T-helper 22 cell (primary cell): ENCODE data around the gene KRT9.
"Not testable (repeated sequence)": the region's sequence is repeated elsewhere in the genome, so short reads cannot be mapped to it uniquely, and the experiment has no call there.

Experiments
- DNase-seq: peaks from one replicate; pipeline ENCODE4 v3.0.0-alpha.2; 2020; ENCODE audit warnings: low read depth

The KRT9 gene

DNA sequence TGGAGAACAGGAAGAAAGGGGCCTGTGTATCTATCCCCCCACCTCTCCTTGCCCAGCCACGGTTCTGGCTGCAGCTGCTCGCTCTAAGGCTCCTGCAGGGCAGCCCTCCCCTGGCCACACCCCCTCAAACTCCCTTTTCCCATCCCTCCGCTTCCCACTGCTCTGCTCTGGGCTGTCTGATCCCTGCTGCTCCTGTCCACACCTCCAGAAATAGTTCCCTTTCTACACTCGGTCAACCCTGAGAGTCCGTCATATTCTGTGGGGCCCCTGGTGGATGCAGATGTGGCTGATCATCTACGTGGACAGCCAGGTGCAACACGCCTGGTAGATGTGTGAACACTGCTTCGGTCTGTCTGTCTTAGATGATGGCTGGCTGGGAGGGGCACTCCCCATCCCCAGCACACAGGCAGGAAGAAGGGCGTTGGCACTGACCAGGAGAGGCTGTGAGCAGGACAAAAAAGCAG, 24.4 kb downstream of the KRT9 start:
- no peak for DNase-seq

DNA sequence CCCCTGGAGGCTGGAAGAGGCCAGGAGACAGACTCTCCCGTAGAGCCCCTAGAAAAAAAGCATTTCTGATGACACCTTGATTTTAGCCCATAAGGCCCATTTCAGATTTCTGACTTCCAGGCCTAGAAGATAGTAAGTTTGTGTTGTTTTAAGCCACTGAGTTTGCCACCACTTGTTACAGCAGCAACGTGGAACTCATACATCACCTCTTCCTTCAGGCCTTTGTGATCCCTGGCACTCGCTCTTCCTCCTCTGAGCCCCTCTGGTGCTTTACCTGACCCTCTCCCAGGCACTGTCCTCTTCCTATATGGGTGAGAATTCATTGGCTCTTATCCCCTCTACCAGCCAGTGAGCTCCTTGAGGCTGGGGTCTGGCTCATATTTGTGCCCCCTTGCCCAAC, 25.0 kb downstream of the KRT9 start:
- no peak for DNase-seq

DNA sequence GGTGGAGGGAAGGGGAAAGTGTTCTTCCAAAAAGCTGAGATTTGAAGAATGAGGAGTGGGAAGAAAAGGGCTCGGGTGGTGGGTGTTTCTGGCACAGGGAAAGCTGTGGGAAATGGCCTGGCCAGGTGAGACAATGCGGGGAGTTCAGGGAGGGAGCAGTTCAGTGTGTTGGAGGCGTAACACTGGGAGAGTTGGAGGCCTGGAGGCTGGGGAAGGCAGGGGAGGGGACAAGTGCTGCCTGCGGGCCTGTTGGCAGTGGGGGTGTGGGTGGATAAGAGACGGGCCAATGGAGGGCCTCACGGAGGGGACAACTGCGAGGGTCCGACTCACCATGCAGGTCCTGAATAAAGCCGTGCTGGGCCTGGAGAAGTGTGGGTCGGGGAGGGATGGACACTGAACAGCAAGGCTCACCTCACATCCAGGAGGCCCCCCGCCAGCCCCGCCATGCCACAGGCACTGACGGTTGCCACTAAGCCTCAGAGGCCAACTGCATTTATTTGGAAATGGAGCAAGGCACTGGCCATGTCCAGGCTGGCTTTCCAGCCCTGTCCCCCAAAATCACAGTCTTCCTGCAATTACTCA, 25.9 kb downstream of the KRT9 start:
- DNase-seq, result no peak

DNA sequence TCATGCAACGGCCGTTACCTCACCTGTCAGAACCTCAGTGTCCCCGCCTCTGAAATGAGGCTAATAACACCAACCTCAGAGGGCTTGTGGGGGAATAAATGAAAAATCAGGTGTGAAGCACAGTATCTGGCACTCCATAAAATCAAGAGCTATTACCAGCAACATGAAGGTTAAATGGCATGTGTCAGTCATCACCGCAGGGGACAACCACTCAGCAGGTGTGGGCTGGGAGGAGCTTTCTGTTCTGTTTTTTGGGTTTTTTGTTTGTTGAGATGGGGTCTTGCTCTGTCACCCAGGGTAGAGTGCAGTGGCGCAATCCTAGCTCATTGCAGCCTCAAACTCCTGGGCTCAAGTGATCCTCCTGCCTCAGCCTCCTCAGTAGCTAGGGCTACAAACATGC, 26.9 kb downstream of the KRT9 start:
- DNase-seq, result no peak

DNA sequence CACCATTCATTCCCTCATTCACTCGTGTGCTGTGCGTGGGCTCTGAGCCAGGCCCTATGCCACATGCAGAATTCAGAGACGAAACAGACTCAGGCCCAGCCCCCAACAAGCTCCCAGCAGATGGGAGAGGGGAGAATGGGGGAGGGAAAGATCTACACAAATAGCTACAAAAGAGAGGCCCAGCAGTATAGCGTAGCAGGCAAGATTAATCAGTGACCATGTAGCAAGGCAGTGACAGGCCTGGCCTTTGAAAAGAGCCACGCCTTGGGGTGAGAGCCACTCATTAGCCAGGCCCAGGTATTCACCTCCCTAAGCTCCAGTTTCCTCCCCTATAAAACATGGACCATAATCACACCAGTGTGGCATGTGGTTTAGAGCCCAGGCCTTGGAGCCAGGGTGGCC, 27.4 kb downstream of the KRT9 start:
- DNase-seq, result no peak

DNA sequence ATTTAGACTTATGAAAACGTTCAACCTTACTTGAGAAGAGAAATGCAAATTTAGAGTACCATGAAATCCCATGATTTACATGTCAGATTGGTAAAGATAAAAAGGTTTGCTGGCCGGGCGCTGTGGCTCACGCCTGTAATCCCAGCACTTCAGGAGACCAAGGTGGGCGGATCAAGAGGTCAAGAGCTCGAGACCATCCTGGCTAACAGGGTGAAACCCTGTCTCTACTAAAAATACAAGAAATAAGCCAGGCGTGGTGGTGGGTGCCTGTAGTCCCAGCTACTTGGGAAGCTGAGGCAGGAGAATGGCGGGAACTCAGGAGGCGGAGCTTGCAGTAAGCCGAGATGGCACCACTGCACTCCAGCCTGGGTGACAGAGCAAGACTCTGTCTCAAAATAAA, 29.1 kb downstream of the KRT9 start:
- DNase-seq, result not testable (repeated sequence)

DNA sequence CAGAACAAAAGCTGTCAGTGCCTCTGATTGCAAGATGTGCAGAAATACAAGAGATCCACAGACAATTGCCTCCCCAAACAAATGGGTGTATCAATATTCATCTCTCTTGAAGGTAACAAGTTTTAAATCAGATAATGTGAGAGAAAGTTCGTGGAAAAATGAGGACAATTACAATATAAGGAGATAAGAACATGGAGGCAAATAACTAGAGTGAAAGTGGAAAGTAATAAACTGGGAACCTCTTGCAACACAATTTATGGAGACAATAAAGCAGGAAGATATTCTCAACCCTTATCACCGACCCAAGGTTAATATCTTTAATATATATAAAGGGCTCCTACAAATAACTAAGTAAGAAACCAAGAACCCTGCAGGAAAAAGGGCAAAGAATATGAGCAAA, 29.5 kb downstream of the KRT9 start:
- no peak for DNase-seq

DNA sequence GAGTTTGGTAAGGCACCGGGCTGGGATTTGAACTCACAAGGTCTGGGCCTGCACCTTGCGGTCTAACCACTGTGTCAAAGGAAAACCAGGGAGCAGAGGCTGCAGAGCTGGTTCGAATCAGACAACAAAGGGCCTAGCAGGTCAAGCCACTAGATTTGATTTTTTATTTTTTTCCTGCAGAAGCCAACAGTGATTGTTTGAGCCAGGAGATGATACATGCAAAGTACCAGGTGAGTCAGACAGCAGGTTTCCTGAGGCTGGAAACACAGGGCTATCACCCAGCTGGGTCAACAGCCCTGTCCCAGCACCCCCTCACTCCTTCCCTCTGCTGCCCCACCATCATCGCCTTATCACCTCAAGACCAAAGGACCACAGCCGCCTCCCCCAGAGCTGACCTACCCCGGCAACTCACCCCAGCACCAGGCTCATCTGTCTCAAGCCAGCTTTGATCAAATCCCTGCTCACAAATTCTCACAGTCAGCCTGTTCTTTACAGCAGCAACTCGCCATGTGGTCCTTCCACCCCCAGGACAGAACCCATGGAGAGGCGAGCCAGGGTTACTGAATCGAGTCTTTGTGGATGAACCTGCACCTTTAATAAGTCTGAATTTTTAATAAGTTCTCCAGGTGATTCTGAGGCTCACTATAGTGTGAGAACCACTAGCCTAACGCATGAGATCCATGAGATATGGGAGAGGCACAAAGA, 30.8 kb downstream of the KRT9 start:
- no peak for DNase-seq

DNA sequence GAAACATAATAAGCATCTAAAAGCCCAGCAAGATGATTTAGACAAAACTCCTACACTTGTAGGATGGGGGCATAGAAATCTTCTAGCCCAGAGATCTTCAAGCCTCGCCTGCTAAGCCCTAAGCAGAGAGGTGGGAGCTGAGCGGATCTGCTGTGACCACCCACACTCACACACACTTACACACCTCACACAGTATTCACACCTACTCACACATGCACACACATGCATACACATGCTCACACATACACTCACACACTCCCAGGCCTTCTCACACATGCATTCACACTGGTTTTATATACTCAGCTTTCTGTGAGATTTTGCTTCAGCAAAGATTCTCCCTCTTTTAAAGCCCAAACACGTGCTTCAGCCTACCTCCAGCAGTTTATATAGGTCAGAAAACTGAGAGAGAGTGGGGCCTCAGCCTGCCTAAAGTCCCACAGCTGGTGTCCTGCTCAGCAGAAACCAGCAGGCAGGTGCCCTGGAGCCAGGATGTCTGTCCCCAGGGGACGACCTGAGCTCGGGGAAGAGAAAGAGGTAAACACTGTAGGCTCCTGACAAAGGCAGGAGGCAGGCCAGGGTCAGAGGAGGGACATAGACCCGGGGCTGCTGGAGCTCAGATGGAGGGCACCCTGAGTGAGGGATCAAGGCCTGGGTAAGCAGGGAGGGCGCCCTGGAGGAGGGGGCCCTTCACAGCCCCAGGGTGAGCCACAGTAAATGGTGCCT, 31.7 kb downstream of the KRT9 start:
- DNase-seq, result no peak

DNA sequence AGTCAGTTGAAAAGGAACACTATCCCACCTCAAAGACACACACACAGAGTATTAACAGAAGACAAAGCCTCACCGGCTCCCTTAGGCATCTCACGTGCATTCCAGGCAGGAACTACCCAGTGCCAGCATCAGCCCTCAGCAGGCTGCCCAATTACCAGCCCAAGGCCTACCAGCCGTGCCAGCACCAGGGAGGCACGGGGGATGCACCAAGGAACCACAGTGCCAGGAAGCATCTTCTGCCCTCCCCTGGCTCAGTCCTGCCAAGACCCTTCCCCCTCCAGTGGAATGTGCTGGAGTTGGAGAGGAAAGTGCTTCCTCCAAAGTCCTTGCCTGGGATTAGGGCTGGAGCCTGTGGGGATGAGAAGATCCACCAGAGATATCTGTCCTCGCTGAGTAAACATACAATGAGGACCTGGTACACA, 32.8 kb downstream of the KRT9 start:
- no peak for DNase-seq

DNA sequence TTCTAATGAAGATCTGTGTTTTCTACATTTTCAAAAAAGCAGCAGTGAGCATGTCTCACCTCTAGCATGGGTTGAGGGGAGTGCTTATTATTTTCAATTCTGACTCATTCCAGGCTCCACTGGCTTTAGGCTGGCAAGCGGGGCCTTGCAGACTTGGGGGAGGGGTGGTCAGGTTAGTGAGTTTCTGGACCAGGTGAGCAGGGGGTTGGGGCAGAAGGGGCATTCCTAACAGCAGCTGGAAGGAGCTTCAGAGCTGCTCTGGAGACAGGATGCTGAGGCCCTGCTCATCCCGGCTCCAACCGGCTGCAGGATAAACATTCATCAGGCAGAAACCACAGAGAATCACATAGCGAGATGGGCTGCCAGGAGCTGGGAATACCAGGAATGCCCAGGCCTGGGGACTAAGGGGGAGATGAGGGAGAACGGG, 33.3 kb downstream of the KRT9 start:
- DNase-seq, result no peak

DNA sequence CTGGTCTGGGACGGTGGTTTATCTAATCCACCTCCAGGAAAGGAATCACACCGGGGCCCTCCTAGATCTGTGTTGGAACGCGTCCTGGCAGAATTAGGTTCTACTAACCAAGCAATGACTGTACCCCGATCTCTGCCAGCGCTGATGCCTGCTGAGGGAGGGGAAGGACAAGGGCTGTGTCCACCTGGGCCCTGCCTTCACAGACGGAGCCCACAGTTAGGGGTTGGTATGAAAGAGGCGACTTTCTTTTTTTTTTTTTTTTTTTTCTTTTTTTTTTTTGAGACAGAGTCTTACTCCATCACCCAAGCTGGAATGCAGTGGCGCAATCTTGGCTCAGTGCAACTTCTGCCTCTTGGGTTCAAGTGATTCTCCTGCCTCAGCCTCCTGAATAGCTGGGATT, 33.9 kb downstream of the KRT9 start:
- DNase-seq, result no peak

DNA sequence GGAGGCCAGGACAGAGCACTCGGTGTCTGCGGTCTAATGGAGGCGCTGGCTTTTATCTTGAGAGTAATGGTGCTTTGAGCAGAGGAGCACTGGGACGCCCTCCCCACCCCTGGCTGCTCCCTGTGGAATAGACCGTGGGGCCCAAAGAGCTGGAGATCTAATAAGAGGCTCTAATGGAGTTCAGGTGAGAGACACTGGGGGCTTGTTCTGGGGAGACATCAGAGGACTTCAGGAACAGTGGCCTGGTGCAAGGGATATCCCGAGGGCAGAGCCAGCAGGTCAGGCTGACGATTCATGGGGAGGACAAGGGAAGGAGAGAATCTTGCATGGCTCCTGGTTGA, 34.3 kb downstream of the KRT9 start:
- DNase-seq, result no peak

DNA sequence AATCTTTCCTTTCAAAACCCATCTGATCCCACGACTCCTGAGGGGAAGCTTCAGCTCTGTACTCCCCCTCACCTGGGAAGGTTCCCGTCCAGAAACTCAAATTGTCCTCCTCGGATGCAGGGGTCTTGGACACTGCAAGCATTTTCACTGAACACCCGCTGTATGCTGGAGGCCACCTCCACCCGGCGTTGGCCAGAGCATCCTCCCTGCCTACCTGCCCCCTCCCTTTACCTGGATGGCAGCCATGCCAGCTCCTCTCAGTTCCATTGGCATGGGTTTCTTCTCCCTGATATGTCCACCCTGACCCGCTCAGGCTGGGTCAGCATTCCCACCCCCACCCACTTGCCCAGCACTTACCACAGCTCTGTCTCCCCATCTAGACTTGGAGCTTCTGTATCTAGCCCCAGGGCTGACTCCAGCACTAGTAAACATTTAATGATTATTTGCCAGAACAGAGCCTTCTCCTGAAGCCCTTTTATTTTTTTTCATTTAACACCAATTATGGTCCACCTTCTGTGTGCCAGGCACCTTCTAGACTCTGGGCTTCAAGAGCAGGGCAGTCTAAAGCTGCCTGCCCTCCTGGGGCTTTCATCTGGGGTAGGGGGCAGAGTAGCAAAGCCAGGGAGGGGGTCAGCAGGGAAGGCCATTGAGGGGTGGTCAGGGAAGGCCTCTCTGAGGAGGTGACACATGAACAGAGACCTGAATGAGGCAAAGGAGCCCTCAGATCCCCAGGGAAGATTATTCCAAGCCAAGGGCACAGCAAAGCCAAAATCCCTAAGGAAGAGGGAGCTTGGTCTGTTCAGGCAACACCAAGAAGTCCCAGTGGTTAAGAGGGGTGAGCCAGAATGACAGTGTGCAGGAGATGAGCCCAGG, 34.9 kb downstream of the KRT9 start:
- no peak for DNase-seq

DNA sequence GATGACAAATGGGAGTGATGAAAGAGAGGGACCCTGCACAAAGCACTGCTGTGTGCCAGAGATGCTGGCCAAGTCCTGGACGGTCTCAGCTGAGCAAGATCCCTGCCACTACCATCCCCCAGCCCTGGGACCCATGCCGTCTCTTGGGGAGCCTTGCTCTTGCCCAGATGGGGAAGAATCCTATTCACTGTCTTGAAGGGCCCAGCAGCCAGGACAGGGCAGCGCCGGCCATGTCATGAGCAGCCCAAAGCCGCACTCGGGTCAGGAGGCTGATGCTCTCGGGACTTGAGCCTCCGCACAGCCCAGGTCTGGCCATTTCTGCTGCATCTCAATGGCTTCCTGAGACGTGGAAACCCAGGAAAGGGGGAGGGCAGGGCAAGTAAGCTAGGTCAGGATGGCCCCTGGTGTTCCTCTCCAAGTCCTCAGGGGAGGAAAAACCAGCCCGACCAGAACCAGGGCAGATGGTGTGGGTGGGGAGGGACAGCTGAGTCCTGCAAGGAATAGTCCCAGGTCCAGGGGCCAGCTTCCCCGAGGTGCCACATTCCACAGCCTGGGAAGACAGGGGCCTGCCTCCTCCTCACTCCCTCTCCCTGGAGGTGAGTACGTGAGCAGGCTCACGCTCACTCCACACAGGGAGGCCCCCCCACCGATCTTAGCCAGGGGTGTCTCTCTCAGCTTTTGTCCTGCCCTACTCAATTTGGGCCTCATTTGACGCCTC, 35.9 kb downstream of the KRT9 start:
- DNase-seq, result no peak

DNA sequence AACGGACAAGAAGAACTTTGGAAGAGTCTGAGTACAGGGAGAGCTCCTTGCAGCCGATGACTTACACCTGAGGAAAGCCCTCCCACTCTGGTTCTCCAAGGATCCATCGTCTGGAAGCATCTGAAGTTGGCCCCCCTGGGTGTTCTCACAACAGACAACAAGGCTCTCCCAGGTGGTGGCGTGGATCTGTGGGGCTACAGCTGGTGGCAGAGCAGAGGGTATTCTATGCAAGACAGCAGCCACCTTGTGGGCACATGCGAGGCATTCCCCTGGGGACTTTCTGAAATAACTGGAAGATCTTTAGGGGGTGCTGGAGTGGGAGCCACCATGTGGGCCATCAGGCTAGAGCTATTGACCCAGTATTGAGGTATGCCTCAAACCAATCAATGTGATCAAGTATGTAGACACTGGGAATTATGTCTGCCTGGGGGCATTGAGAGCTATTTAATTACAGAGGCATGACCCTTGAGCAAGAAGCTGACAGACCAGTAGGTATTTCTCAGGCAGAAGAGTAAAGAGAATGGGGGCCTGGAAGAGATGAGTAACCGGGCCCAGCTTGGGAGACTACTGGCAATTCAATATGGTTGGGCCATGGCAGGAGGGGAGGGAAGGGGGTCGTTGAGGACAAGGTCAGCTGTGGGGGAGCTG, 36.8 kb downstream of the KRT9 start:
- DNase-seq, result no peak

DNA sequence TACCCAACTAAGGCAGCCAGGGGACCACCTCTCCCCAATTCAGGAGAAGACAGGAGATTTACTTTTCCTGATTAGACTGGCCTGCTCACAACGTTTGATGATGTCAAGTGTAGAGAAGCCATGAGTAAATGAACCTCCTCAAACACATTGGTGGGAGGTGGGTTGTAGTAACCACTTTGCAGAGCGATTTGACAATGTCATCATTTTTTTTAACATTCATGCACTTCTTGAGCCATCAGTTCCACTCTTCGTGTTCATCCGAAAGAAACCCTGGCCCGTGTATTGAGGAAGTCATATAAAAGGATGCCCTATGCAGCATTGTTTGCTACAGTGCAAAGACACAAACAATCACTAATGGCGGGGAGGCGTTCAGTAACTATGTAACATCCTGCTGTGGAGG, 38.2 kb downstream of the KRT9 start:
- DNase-seq, result no peak

DNA sequence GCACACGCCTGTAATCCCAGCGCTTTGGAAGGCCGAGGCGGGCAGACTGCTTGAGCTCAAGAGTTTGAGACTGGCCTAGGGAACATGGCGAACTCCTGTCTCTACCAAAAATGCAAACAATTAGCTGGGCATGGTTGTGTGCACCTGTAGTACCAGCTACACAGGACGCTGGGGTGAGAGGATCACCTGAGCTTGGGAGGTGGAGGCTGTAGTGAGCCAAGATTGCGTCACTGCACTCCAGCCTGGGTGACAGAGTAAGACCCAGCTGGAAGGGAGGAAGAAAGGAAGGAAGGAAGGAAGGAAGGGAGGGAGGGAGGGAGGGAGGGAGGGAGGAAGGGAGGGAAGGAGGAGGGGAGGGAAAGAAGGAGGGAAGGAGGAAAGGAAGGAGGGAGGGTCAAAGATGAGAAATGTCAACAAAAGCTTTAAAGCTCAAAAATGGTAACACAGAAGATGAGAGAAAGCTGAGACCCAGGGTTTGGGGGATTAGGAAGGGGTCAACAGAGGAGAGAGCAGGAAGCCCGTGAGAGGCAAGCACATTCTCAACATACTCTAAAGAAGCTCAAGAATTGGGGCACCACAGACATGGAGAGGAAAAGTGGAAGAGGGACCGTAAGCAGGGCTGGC, 38.8 kb downstream of the KRT9 start:
- no peak for DNase-seq

DNA sequence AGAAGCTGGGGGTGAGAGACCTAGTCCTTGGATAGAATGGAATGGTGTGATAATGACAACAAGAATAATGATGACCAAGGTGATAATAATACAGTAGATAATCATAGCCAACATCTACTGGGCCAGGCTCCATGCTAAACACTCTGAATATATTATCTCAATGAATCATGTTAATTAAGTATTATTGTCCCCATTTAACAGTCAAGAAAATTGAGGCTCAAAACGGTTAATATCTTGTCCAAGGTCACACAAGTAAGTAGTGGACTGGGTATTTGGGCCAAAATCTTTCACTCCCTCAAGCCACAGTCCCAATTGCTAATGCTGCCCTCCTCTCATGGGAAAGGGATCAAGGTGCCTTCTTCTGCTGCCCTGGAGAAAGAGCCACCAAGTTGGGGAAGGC, 39.9 kb downstream of the KRT9 start:
- no peak for DNase-seq

DNA sequence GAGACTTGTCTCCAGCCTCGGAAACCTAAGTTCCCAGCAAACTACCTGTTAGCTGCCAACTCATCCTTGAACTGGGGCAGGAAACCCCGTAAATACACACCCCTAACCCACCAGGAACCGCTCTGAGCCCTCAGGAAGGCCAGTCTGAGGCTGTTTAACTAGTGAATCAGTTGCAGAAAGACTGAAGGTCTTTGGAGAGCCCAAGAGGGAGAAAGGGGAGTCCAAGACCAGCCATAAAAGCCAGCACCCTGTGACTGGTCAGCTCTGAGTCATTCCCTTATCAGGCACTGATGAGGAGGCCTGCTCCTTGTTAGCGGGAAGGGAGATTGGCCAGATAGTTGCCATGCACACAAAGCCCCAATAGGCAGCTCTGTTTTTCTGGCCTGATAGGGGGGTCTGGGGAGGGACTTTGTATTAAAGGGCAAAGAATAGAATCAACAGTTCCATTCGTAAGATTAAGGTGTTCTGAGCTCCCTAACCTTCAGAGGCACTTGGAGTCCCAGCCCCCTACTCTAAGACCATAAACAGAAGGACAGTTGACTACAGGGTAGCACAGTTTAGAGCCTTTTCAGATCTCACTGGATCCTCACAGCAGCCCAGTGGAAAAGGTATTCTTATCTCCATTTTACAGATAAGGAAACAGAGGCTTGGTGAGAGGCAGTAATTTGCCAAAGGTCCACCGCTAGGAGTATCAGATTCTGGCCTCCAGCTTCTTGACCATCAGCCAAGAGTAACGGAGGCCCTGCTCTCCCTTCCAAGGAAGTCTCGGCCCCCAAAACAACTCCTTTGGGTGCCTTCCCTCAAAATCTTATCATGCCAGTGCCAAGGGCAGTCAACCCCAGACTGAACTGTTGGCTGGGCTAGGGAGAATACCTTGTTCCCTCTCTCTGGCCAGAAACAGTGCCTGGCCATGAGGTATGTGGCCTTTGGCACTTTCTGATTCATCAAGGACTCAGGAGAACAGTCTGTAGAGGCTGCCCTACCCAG, 41.5 kb downstream of the KRT9 start:
- no peak for DNase-seq
